GM12878 (cell line): ENCODE measurements around the gene PAX3. TPM values are rescaled to one million over a fixed set of nuclear protein-coding genes. Genes with fewer than 3 reads are reported as not detected.

Experiments
- ATAC-seq: fragments of 200-7000 bp; cut with Tn5 transposase; 3 replicates; pipeline ENCODE4 v1.9.1; 2020; ENCODE audit warnings: mild to moderate bottlenecking, moderate library complexity
- BruUV-seq: library from RNA; stranded (reverse); fragments of 400-500 nt; replicated peaks from 2 replicates; lab custom pipeline; 2021; lab: Mats Ljungman, UMichigan
- CTCF ChIA-PET: fragments of 300-600 bp; sonication (Branson Sonifier 250); formaldehyde crosslinking; extraction: SDS; loops from one replicate; lab custom pipeline; 2021; ENCODE audit warnings: inconsistent platforms; lab: Yijun Ruan, JAX
- POLR2A ChIA-PET: fragments of 350-600 bp; formaldehyde crosslinking; extraction: SDS; loops from one replicate; lab custom pipeline; 2021; ENCODE audit warnings: inconsistent platforms; lab: Charles Lee
- RAD21 ChIA-PET: fragments of 300-600 bp; sonication (Branson Sonifier 250); formaldehyde crosslinking; loops from one replicate; lab custom pipeline; 2023; ENCODE audit warnings: antibody characterized with exemption; ENCODE audit not compliant: unreplicated experiment; lab: Charles Lee
- SMC1A ChIA-PET: fragments of 300-600 bp; sonication (Branson Sonifier 250); formaldehyde crosslinking; loops from one replicate; lab custom pipeline; 2023; ENCODE audit not compliant: unreplicated experiment, uncharacterized antibody; lab: Charles Lee
- DNase-seq: peaks from one replicate; pipeline ENCODE4 v3.0.0-alpha.2; 2011; ENCODE audit warnings: low read depth, low spot score
- FAIRE-seq: peaks from 3 replicates; lab custom pipeline; 2011; peaks lifted over from hg19 to GRCh38; lab: Jason Lieb, UNC
- H2AFZ ChIP-seq: 2 replicates; pipeline ENCODE4 v1.6.0; 2011; ENCODE audit warnings: low read depth, low read length, control low read depth; ENCODE audit not compliant: control insufficient read depth
- H3K27ac ChIP-seq: 2 replicates; pipeline ENCODE4 v1.5.1; 2011; ENCODE audit warnings: control low read depth; ENCODE audit not compliant: control insufficient read depth, insufficient read depth
- H3K27me3 ChIP-seq, 2 experiments: replicated peaks in 1 of 2; 2 replicates each; pipeline versions ENCODE4 v1.6.0 to v1.6.1; 2011; ENCODE audit warnings: low read length in 1 of 2; ENCODE audit not compliant: control insufficient read depth in 2 of 2, insufficient read depth in 2 of 2
- H3K36me3 ChIP-seq, 2 experiments: 2 replicates each; pipeline ENCODE4 v1.5.1; 2011; ENCODE audit warnings: low read length in 1 of 2; ENCODE audit not compliant: control insufficient read depth in 2 of 2, insufficient read depth in 2 of 2
- H3K4me1 ChIP-seq: 2 replicates; pipeline ENCODE4 v1.6.1; 2011; ENCODE audit warnings: mild to moderate bottlenecking, low read length, moderate library complexity, mixed read lengths; ENCODE audit not compliant: control insufficient read depth, insufficient read depth
- H3K4me2 ChIP-seq: 2 replicates; pipeline ENCODE4 v1.6.0; 2011; ENCODE audit warnings: control low read depth; ENCODE audit not compliant: control insufficient read depth, insufficient read depth
- H3K4me3 ChIP-seq: fragments of 200-600 bp; sonication (generic); 2 replicates; pipeline ENCODE4 v1.5.1; 2016
- H3K79me2 ChIP-seq: 2 replicates; pipeline ENCODE4 v1.6.0; 2011; ENCODE audit warnings: low read length; ENCODE audit not compliant: control insufficient read depth, insufficient read depth
- H3K9ac ChIP-seq: 2 replicates; pipeline ENCODE4 v1.8.0; 2011; ENCODE audit warnings: low read length, control low read depth, mixed read lengths; ENCODE audit not compliant: control insufficient read depth, insufficient read depth
- H3K9me3 ChIP-seq: replicated peaks from 3 replicates; pipeline ENCODE4 v1.5.1; 2011; ENCODE audit warnings: mild to moderate bottlenecking, low read length; ENCODE audit not compliant: control insufficient read depth, insufficient read depth
- H4K20me1 ChIP-seq: 2 replicates; pipeline ENCODE4 v1.6.0; 2011; ENCODE audit not compliant: control insufficient read depth, insufficient read depth
- ATF3 ChIP-seq: IDR thresholded peaks from 2 replicates; pipeline ENCODE4 v1.6.1; 2011; ENCODE audit warnings: low read depth, mild to moderate bottlenecking, low read length, moderate library complexity, borderline replicate concordance; ENCODE audit errors: extremely low read depth
- CHD2 ChIP-seq: IDR thresholded peaks from 2 replicates; pipeline ENCODE4 v1.6.1; 2011; ENCODE audit warnings: low read depth, low read length, improper control_type of control experiment, borderline replicate concordance
- E4F1 ChIP-seq: fragments of 450-650 bp; IDR thresholded peaks from 2 replicates; pipeline ENCODE4 v1.6.1; 2018; ENCODE audit warnings: borderline replicate concordance, mild to moderate bottlenecking; ENCODE audit not compliant: partially characterized antibody
- EGR1 ChIP-seq, 2 experiments: IDR thresholded peaks; 1 replicate in 1 of 2; 2 replicates in 1 of 2; pipeline ENCODE4 v1.6.1; 2011 to 2012; ENCODE audit warnings: low read depth in 2 of 2, low read length in 2 of 2, borderline replicate concordance in 1 of 2, mild to moderate bottlenecking in 1 of 2, moderate library complexity in 1 of 2
- IKZF1 ChIP-seq: fragments of 450-650 bp; conservative IDR thresholded peaks from 2 replicates; pipeline ENCODE4 v1.6.1; 2017; ENCODE audit warnings: antibody characterized with exemption, mild to moderate bottlenecking
- MXI1 ChIP-seq: fragments of 150-350 bp; IDR thresholded peaks from 2 replicates; pipeline ENCODE4 v1.6.1; 2011; ENCODE audit warnings: low read depth, mild to moderate bottlenecking, inconsistent platforms, low read length, improper control_type of control experiment
- NR2C1 ChIP-seq: fragments of 450-650 bp; IDR thresholded peaks from 2 replicates; pipeline ENCODE4 v1.6.1; 2017; ENCODE audit warnings: antibody characterized with exemption, mild to moderate bottlenecking, moderate library complexity
- NR2C2 ChIP-seq: IDR thresholded peaks from 2 replicates; pipeline ENCODE4 v1.6.1; 2011; ENCODE audit warnings: borderline replicate concordance, low read depth; ENCODE audit not compliant: control insufficient read depth, insufficient read length
- RELA ChIP-seq: fragments of 450-650 bp; IDR thresholded peaks from 2 replicates; pipeline ENCODE4 v1.8.0; 2014; ENCODE audit warnings: borderline replicate concordance; ENCODE audit not compliant: partially characterized antibody
- SIX5 ChIP-seq: IDR thresholded peaks from 2 replicates; pipeline ENCODE4 v1.6.1; 2011; ENCODE audit warnings: mild to moderate bottlenecking, low read depth, low read length, moderate library complexity; ENCODE audit not compliant: severe bottlenecking
- ZNF207 ChIP-seq: fragments of 450-650 bp; IDR thresholded peaks from 2 replicates; pipeline ENCODE4 v1.6.1; 2014; ENCODE audit warnings: antibody characterized with exemption, mild to moderate bottlenecking, borderline replicate concordance
- ZNF217 ChIP-seq: fragments of 450-650 bp; IDR thresholded peaks from 2 replicates; pipeline ENCODE4 v1.6.1; 2017; ENCODE audit warnings: antibody characterized with exemption, mild to moderate bottlenecking
- ZSCAN29 ChIP-seq: fragments of 450-650 bp; IDR thresholded peaks from 2 replicates; pipeline ENCODE4 v1.6.1; 2017; ENCODE audit warnings: mild to moderate bottlenecking, moderate library complexity
- WGBS: methylation state at CpG from one replicate; pipeline ENCODE4 v1.1.6; 2016; ENCODE audit warnings: low lambda C conversion rate; ENCODE audit not compliant: insufficient replicate concordance, insufficient coverage; ENCODE audit errors: missing lambda C conversion rate; 5-methylcytosine and 5-hydroxymethylcytosine counted together
- in situ Hi-C: fragments of 300-500 bp; cut with MboI; formaldehyde crosslinking; loops from 9 replicates; pipeline ENCODE4 v1.14.3; 2018; ENCODE audit warnings: mixed read lengths
- intact Hi-C: fragments of 100-400 bp; cut with micrococcal nuclease; formaldehyde crosslinking; loops from one replicate; pipeline ENCODE4 v1.14.2; 2022; ENCODE audit not compliant: unreplicated experiment
- polyA plus RNA-seq, 11 experiments: library from polyadenylated mRNA; depleted of rRNA in 4 of 11; unstranded in 6 of 11; stranded (reverse) in 5 of 11; fragments of >200 nt; fragmentation: Nextera tagmentation in 4 of 11; fragmentation: Illumina TruSeq in 1 of 11; extraction: Ambion mirVana in 4 of 11; extraction: Trizol in 1 of 11; gene quantifications; 1 replicate in 1 of 11; 2 replicates in 10 of 11; pipeline versions ENCODE4 v1.2.1 to v1.2.3, GENCODE V29; 2011 to 2016; ENCODE audit warnings: inconsistent platforms in 2 of 11, missing spikeins in 2 of 11, low read depth in 1 of 11
- total RNA-seq, 4 experiments: library from RNA; depleted of rRNA in 3 of 4; stranded (reverse); fragments of >200 nt in 3 of 4; fragmentation: Illumina TruSeq in 1 of 4; extraction: Trizol in 1 of 4; gene quantifications; 2 replicates each; pipeline versions ENCODE4 v1.2.1 to v1.2.3, GENCODE V29; 2013 to 2021
- TF ChIP-seq, protein P1 (sequence below): fragments of 150-350 bp; IDR thresholded peaks from 2 replicates; pipeline ENCODE4 v1.6.1; 2016; ENCODE audit warnings: low read depth, low read length
- TF ChIP-seq, protein P2 (sequence below): fragments of 450-650 bp; IDR thresholded peaks from 2 replicates; pipeline ENCODE4 v1.6.1; 2016; ENCODE audit warnings: mild to moderate bottlenecking

The PAX3 gene
- total and polyA plus RNA-seq, 10 of the 15 experiments (the other 5 are each of a cell fraction or from before 2014, with no cell fraction given): not detected

- peaks cover 0 to 5% of the 10 kb centered on the region in 2 experiments; a peak in 2 of 4 replicates for H3K27me3 ChIP-seq
- H3K9me3 ChIP-seq: no peaks in the 10 kb centered on the region
- RAD21 ChIA-PET: no interaction called here
- H3K79me2 ChIP-seq: no peaks in the 10 kb centered on the region
- H4K20me1 ChIP-seq: no peaks in the 10 kb centered on the region
- H3K9ac ChIP-seq: no peak overlapping the region
- CTCF ChIA-PET: no interaction called here
- 0% methylated on average over 2 of the region's 2 CpGs for WGBS
- H3K27ac ChIP-seq: no peak overlapping the region
- FAIRE-seq (no peak), ATAC-seq (no peak), DNase-seq (no peak)
- no peak overlapping the region for H3K4me3 ChIP-seq
- intact Hi-C loops: no loop called here
- no peak overlapping the region for H2AFZ ChIP-seq
- BruUV-seq: no TSS peak
- POLR2A ChIA-PET: no interaction called here
- H3K4me1 ChIP-seq: no peaks in the 10 kb centered on the region
- SMC1A ChIA-PET: no interaction called here
- H3K4me2 ChIP-seq: no peak overlapping the region
- in situ Hi-C loops: no loop called here
- no peaks in the 10 kb centered on the region for H3K36me3 ChIP-seq
- TF ChIP-seq MXI1 (no peak), NR2C1 (no peak), SIX5 (no peak), ATF3 (no peak), CHD2 (no peak), ZNF207 (no peak), RELA (no peak), IKZF1 (no peak), ZSCAN29 (no peak), EGR1 (IDR thresholded peaks at IDR 0.05; ENCODE audit: borderline replicate concordance in 1 of 2, low read depth in 2 of 2, low read length in 2 of 2) (no peak), ZNF217 (no peak), NR2C2 (no peak), E4F1 (no peak)
- TF ChIP-seq, protein P1, sequence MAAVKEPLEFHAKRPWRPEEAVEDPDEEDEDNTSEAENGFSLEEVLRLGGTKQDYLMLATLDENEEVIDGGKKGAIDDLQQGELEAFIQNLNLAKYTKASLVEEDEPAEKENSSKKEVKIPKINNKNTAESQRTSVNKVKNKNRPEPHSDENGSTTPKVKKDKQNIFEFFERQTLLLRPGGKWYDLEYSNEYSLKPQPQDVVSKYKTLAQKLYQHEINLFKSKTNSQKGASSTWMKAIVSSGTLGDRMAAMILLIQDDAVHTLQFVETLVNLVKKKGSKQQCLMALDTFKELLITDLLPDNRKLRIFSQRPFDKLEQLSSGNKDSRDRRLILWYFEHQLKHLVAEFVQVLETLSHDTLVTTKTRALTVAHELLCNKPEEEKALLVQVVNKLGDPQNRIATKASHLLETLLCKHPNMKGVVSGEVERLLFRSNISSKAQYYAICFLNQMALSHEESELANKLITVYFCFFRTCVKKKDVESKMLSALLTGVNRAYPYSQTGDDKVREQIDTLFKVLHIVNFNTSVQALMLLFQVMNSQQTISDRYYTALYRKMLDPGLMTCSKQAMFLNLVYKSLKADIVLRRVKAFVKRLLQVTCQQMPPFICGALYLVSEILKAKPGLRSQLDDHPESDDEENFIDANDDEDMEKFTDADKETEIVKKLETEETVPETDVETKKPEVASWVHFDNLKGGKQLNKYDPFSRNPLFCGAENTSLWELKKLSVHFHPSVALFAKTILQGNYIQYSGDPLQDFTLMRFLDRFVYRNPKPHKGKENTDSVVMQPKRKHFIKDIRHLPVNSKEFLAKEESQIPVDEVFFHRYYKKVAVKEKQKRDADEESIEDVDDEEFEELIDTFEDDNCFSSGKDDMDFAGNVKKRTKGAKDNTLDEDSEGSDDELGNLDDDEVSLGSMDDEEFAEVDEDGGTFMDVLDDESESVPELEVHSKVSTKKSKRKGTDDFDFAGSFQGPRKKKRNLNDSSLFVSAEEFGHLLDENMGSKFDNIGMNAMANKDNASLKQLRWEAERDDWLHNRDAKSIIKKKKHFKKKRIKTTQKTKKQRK: no peak
- TF ChIP-seq, protein P2, sequence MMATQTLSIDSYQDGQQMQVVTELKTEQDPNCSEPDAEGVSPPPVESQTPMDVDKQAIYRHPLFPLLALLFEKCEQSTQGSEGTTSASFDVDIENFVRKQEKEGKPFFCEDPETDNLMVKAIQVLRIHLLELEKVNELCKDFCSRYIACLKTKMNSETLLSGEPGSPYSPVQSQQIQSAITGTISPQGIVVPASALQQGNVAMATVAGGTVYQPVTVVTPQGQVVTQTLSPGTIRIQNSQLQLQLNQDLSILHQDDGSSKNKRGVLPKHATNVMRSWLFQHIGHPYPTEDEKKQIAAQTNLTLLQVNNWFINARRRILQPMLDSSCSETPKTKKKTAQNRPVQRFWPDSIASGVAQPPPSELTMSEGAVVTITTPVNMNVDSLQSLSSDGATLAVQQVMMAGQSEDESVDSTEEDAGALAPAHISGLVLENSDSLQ: no peak
Observed at GRCh38 chr2:222261504-222261903, 37.3 kb downstream of the PAX3 start.
